HCT116 (cell line): ENCODE data around the gene SLC25A21. TPM values are rescaled to one million over a fixed set of nuclear protein-coding genes. Genes with fewer than 3 reads are reported as not detected.

Source experiments
- ATAC-seq: fragments of 200-7000 bp; cut with Tn5 transposase; 2 replicates; pipeline ENCODE4 v1.9.1; 2020; ENCODE audit warnings: mild to moderate bottlenecking, moderate library complexity
- BruUV-seq: library from RNA; stranded (reverse); fragments of 400-500 nt; replicated peaks from 2 replicates; lab custom pipeline; 2021; lab: Mats Ljungman, UMichigan
- CTCF ChIA-PET: fragments of 300-600 bp; sonication (Branson Sonifier 250); formaldehyde crosslinking; loops from one replicate; lab custom pipeline; 2021; ENCODE audit warnings: antibody characterized with exemption; lab: Charles Lee
- POLR2A ChIA-PET: fragments of 300-600, 350-600 bp; sonication (Branson Sonifier 250); formaldehyde crosslinking; loops from one replicate; lab custom pipeline; 2021; ENCODE audit warnings: antibody characterized with exemption; lab: Charles Lee
- RAD21 ChIA-PET, 2 experiments: fragments of 300-600 bp; sonication (Branson Sonifier 250); formaldehyde crosslinking; loops; one replicate each; lab custom pipeline; 2023; ENCODE audit warnings: low total read pairs in 2 of 2; ENCODE audit not compliant: uncharacterized antibody in 2 of 2, unreplicated experiment in 2 of 2, low non-redundant PET in 1 of 2; lab: Charles Lee
- DNase-seq: peaks from one replicate; pipeline ENCODE4 v3.0.0-alpha.2; 2010; ENCODE audit warnings: low read depth, low spot score
- H2AFZ ChIP-seq: fragments of 200-600 bp; shearing (Covaris generic), sonication (generic); 2 replicates; pipeline ENCODE4 v1.6.1; 2017; ENCODE audit warnings: low read depth, mixed run types, mixed read lengths, antibody characterized with exemption, low read length; ENCODE audit not compliant: poor library complexity, severe bottlenecking
- H3K27ac ChIP-seq: 2 replicates; pipeline ENCODE4 v1.5.1; 2012; ENCODE audit warnings: low read depth, low read length
- H3K27me3 ChIP-seq: fragments of 200-600 bp; sonication (generic); 2 replicates; pipeline ENCODE4 v1.6.1; 2016; ENCODE audit warnings: mixed run types, low read length, mixed read lengths; ENCODE audit not compliant: insufficient read depth
- H3K36me3 ChIP-seq, 2 experiments: fragments of 200-500 bp in 1 of 2; fragments of 200-600 bp in 1 of 2; sonication (Bioruptor generic) in 1 of 2; sonication (generic) in 1 of 2; 2 replicates each; pipeline versions ENCODE4 v1.5.1 to v1.6.1; 2014 to 2016; ENCODE audit warnings: low read length in 2 of 2, inconsistent platforms in 1 of 2, mixed read lengths in 1 of 2, mixed run types in 1 of 2; ENCODE audit not compliant: insufficient read depth in 2 of 2, control insufficient read depth in 1 of 2
- H3K4me1 ChIP-seq, 2 experiments: fragments of 200-600 bp in 1 of 2; sonication (generic) in 1 of 2; 2 replicates each; pipeline versions ENCODE4 v1.5.1 to v1.6.1; 2012 to 2017; ENCODE audit warnings: low read length in 2 of 2, inconsistent platforms in 1 of 2, mild to moderate bottlenecking in 1 of 2, mixed read lengths in 1 of 2, mixed run types in 1 of 2, moderate library complexity in 1 of 2; ENCODE audit not compliant: insufficient read depth in 2 of 2, control insufficient read depth in 1 of 2
- H3K4me2 ChIP-seq: fragments of 200-600 bp; sonication (generic); 2 replicates; pipeline ENCODE4 v1.6.1; 2017; ENCODE audit warnings: mixed run types, low read length, mixed read lengths
- H3K4me3 ChIP-seq, 2 experiments: fragments of 200-600 bp in 1 of 2; sonication (generic) in 1 of 2; replicated peaks in 1 of 2; 2 replicates each; pipeline ENCODE4 v1.5.1; 2011 to 2016; ENCODE audit warnings: low read length in 2 of 2, control low read depth in 1 of 2, low read depth in 1 of 2, mild to moderate bottlenecking in 1 of 2, mixed read lengths in 1 of 2, mixed run types in 1 of 2
- H3K79me2 ChIP-seq: fragments of 200-600 bp; sonication (generic); 2 replicates; pipeline ENCODE4 v1.6.1; 2017; ENCODE audit warnings: mild to moderate bottlenecking, mixed run types, low read length, moderate library complexity, mixed read lengths; ENCODE audit not compliant: insufficient read depth
- H3K9ac ChIP-seq: fragments of 200-600 bp; sonication (generic); 2 replicates; pipeline ENCODE4 v1.6.1; 2016; ENCODE audit warnings: low read length, mixed read lengths
- H3K9me2 ChIP-seq: fragments of 200-600 bp; sonication (generic), shearing (Covaris generic); 2 replicates; pipeline ENCODE4 v1.6.1; 2017; ENCODE audit warnings: mixed run types, mild to moderate bottlenecking, moderate library complexity; ENCODE audit not compliant: insufficient read depth
- H3K9me3 ChIP-seq, 2 experiments: fragments of 200-500 bp in 1 of 2; fragments of 200-600 bp in 1 of 2; sonication (Bioruptor generic) in 1 of 2; sonication (generic) in 1 of 2; 2 replicates each; pipeline ENCODE4 v1.6.1; 2014 to 2017; ENCODE audit warnings: low read length in 2 of 2, mixed read lengths in 2 of 2, inconsistent platforms in 1 of 2, low read depth in 1 of 2, mild to moderate bottlenecking in 1 of 2, mixed run types in 1 of 2, moderate library complexity in 1 of 2; ENCODE audit not compliant: control insufficient read depth in 1 of 2, insufficient read depth in 1 of 2
- H4K20me1 ChIP-seq: fragments of 200-600 bp; sonication (generic), shearing (Covaris generic); 2 replicates; pipeline ENCODE4 v1.6.1; 2017; ENCODE audit warnings: mixed run types, mild to moderate bottlenecking, moderate library complexity; ENCODE audit not compliant: insufficient read depth
- CBX3 ChIP-seq: IDR thresholded peaks from 2 replicates; pipeline ENCODE4 v1.6.1; 2012; ENCODE audit warnings: low read depth
- CEBPB ChIP-seq: IDR thresholded peaks from 2 replicates; pipeline ENCODE4 v1.6.1; 2012; ENCODE audit warnings: low read depth
- EZH2 ChIP-seq: fragments of 200-600 bp; sonication (generic); IDR thresholded peaks from 2 replicates; pipeline ENCODE4 v1.6.1; 2017; ENCODE audit warnings: antibody characterized with exemption, mixed run types
- EZH2phosphoT487 ChIP-seq: fragments of 200-600 bp; IDR thresholded peaks from 2 replicates; pipeline ENCODE4 v1.6.1; 2018; ENCODE audit warnings: antibody characterized with exemption, borderline replicate concordance
- FOSL1 ChIP-seq: IDR thresholded peaks from 2 replicates; pipeline ENCODE4 v1.6.1; 2012; ENCODE audit warnings: low read depth
- RAD21 ChIP-seq: IDR thresholded peaks from 2 replicates; pipeline ENCODE4 v1.6.1; 2012; ENCODE audit warnings: low read depth, mild to moderate bottlenecking
- SRF ChIP-seq: IDR thresholded peaks from 2 replicates; pipeline ENCODE4 v1.6.1; 2012; ENCODE audit warnings: low read depth
- ZFX ChIP-seq: fragments of 450-650 bp; IDR thresholded peaks from 2 replicates; pipeline ENCODE4 v1.6.1; 2017
- intact Hi-C: fragments of 100-400 bp; cut with micrococcal nuclease; formaldehyde crosslinking; loops from 2 replicates; pipeline ENCODE4 v1.10.0; 2022
- total RNA-seq: library from RNA; stranded (reverse); gene quantifications from one replicate; pipeline ENCODE4 v1.2.1, GENCODE V29; 2021; ENCODE audit not compliant: unreplicated experiment
- TF ChIP-seq, protein P1 (sequence below): IDR thresholded peaks from 2 replicates; pipeline ENCODE4 v1.6.1; 2011; ENCODE audit warnings: mild to moderate bottlenecking, low read length, moderate library complexity; ENCODE audit not compliant: insufficient replicate concordance; ENCODE audit errors: extremely low read depth
- TF ChIP-seq, protein P2 (sequence below), 3 experiments: fragments of 200-600 bp in 1 of 3; sonication (generic) in 1 of 3; IDR thresholded peaks in 2 of 3; conservative IDR thresholded peaks in 1 of 3; 2 replicates each; pipeline ENCODE4 v1.5.1; 2012 to 2017; ENCODE audit warnings: low read depth in 2 of 3, low read length in 2 of 3, antibody characterized with exemption in 1 of 3, borderline replicate concordance in 1 of 3, control low read depth in 1 of 3, mild to moderate bottlenecking in 1 of 3, mixed read lengths in 1 of 3, mixed run types in 1 of 3, moderate library complexity in 1 of 3; ENCODE audit not compliant: insufficient read depth in 1 of 3
- TF ChIP-seq, protein P3 (sequence below): IDR thresholded peaks from 2 replicates; pipeline ENCODE4 v1.6.1; 2012; ENCODE audit warnings: low read depth

The SLC25A21 gene
- total RNA-seq, 1 experiment from 2014 or later = 3.5 TPM

DNA sequence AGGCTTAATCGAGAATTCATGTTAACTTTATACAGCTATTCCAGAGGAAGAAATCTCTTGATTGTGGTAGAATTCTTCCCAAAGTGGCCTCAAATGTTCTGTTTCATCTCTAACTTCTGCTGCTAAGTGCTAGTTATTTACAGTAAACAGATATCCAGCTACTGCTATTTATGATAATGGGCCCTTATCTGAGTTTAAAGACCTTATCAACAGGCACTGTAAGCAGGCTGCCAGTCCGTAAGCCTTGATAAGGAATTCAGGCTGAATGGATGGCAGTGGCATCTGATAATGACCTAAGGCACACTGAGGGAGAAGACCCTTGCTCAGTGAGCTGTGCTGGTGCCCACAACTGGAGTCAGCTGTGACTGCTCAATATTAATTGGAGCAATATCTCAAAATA lies 451.7 kb downstream of the SLC25A21 start:
- Histone ChIP-seq H3K36me3 (no peaks in the 10 kb centered on the region), H3K4me1 (no peaks in the 10 kb centered on the region), H3K4me2 (no peak overlapping the region), H3K79me2 (no peaks in the 10 kb centered on the region), H4K20me1 (no peaks in the 10 kb centered on the region), H3K27ac (no peak overlapping the region), H3K4me3 (no peak overlapping the region), H3K9ac (no peak overlapping the region), H2AFZ (no peak overlapping the region), H3K27me3 (no peaks in the 10 kb centered on the region), H3K9me2 (no peaks in the 10 kb centered on the region), H3K9me3 (no peaks in the 10 kb centered on the region)
- DNase-seq = no peak
- intact Hi-C loops = no loop called here
- no peak for TF ChIP-seq ZFX
- TF ChIP-seq CEBPB = no peak
- TF ChIP-seq RAD21 = no peak
- TF ChIP-seq, protein P1, sequence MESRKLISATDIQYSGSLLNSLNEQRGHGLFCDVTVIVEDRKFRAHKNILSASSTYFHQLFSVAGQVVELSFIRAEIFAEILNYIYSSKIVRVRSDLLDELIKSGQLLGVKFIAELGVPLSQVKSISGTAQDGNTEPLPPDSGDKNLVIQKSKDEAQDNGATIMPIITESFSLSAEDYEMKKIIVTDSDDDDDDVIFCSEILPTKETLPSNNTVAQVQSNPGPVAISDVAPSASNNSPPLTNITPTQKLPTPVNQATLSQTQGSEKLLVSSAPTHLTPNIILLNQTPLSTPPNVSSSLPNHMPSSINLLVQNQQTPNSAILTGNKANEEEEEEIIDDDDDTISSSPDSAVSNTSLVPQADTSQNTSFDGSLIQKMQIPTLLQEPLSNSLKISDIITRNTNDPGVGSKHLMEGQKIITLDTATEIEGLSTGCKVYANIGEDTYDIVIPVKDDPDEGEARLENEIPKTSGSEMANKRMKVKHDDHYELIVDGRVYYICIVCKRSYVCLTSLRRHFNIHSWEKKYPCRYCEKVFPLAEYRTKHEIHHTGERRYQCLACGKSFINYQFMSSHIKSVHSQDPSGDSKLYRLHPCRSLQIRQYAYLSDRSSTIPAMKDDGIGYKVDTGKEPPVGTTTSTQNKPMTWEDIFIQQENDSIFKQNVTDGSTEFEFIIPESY = no peak
- TF ChIP-seq SRF = no peak
- TF ChIP-seq EZH2phosphoT487 = no peak
- TF ChIP-seq FOSL1 = no peak
- TF ChIP-seq, protein P2, sequence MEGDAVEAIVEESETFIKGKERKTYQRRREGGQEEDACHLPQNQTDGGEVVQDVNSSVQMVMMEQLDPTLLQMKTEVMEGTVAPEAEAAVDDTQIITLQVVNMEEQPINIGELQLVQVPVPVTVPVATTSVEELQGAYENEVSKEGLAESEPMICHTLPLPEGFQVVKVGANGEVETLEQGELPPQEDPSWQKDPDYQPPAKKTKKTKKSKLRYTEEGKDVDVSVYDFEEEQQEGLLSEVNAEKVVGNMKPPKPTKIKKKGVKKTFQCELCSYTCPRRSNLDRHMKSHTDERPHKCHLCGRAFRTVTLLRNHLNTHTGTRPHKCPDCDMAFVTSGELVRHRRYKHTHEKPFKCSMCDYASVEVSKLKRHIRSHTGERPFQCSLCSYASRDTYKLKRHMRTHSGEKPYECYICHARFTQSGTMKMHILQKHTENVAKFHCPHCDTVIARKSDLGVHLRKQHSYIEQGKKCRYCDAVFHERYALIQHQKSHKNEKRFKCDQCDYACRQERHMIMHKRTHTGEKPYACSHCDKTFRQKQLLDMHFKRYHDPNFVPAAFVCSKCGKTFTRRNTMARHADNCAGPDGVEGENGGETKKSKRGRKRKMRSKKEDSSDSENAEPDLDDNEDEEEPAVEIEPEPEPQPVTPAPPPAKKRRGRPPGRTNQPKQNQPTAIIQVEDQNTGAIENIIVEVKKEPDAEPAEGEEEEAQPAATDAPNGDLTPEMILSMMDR (IDR thresholded peaks at IDR 0.05 in 2 of 3, conservative IDR thresholded peaks at IDR 0.05 in 1 of 3; ENCODE audit: borderline replicate concordance in 1 of 3, insufficient read depth in 1 of 3, low read depth in 2 of 3, low read length in 2 of 3) = no peak
- no peak for TF ChIP-seq CBX3
- no peak for TF ChIP-seq EZH2
- TF ChIP-seq, protein P3, sequence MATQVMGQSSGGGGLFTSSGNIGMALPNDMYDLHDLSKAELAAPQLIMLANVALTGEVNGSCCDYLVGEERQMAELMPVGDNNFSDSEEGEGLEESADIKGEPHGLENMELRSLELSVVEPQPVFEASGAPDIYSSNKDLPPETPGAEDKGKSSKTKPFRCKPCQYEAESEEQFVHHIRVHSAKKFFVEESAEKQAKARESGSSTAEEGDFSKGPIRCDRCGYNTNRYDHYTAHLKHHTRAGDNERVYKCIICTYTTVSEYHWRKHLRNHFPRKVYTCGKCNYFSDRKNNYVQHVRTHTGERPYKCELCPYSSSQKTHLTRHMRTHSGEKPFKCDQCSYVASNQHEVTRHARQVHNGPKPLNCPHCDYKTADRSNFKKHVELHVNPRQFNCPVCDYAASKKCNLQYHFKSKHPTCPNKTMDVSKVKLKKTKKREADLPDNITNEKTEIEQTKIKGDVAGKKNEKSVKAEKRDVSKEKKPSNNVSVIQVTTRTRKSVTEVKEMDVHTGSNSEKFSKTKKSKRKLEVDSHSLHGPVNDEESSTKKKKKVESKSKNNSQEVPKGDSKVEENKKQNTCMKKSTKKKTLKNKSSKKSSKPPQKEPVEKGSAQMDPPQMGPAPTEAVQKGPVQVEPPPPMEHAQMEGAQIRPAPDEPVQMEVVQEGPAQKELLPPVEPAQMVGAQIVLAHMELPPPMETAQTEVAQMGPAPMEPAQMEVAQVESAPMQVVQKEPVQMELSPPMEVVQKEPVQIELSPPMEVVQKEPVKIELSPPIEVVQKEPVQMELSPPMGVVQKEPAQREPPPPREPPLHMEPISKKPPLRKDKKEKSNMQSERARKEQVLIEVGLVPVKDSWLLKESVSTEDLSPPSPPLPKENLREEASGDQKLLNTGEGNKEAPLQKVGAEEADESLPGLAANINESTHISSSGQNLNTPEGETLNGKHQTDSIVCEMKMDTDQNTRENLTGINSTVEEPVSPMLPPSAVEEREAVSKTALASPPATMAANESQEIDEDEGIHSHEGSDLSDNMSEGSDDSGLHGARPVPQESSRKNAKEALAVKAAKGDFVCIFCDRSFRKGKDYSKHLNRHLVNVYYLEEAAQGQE = no peak
- ATAC-seq = no peak
- POLR2A ChIA-PET = no interaction called here
- BruUV-seq = no TSS peak
- CTCF ChIA-PET = no interaction called here
- RAD21 ChIA-PET = no interaction called here
